ENCODE data around the gene GSTT2B. TPM values are rescaled to one million over a fixed set of nuclear protein-coding genes. Genes with fewer than 3 reads are reported as not detected.
A peak's percentile ranks its signal among the peaks of the same experiment; 100 is the strongest.
"Not testable (repeated sequence)": the region's sequence is repeated elsewhere in the genome, so short reads cannot be mapped to it uniquely, and the experiment has no call there.

Gene GSTT2B
- total RNA-seq, 1 donor from 2014 or later: 4.9 TPM

DNA sequence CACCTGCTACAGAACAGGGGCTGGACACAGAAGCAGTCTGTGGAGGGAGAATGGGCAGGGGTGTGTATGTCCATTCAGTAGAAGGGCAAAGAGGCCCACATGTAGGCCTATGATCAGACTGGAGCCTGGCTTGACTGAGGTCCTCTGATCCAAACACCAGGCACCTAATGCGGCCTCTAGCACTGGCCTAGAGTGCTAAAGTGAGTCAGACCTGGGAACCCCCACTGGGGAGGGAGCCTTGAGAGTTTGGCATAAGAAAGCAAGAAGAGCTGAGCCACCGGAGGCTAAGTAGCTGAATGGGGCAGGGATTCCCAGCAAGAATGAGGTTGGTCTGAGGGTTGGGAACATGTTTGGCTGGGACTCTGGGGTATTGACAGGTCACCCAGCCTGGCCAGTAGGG is 9.6 kb downstream of the GSTT2B start:
- H3K36me3 ChIP-seq; H3K4me3 ChIP-seq; intact Hi-C loops (cut with micrococcal nuclease); H3K4me1 ChIP-seq; DNase-seq; H3K27me3 ChIP-seq (ENCODE audit: low read depth); H3K9me3 ChIP-seq (replicated peaks); H3K27ac ChIP-seq (replicated peaks): not testable (repeated sequence)

DNA sequence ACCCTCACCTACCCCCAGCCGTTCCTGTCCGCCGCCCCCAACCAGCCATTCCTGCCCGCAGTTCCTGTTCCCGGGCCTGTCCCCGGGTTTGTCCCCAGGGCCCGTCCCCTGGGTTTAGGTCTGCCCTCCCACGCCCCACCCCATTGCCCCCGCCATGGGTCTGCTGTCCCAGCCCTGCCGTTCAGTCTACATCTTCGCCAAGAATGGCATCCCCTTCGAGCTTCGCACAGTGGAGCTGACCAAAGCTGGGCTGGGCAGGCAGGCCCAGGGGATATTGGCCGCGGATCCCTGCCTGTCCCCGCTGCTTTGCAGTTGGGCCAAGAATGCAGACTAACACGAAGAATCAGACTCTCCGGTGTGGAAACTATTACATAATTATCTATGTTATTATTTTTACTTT is 11.2 kb downstream of the GSTT2B start:
- H3K4me3 ChIP-seq; H3K36me3 ChIP-seq; H3K4me1 ChIP-seq; DNase-seq; H3K27me3 ChIP-seq (ENCODE audit: low read depth); H3K27ac ChIP-seq (replicated peaks); intact Hi-C loops (cut with micrococcal nuclease); H3K9me3 ChIP-seq (replicated peaks): not testable (repeated sequence)

DNA sequence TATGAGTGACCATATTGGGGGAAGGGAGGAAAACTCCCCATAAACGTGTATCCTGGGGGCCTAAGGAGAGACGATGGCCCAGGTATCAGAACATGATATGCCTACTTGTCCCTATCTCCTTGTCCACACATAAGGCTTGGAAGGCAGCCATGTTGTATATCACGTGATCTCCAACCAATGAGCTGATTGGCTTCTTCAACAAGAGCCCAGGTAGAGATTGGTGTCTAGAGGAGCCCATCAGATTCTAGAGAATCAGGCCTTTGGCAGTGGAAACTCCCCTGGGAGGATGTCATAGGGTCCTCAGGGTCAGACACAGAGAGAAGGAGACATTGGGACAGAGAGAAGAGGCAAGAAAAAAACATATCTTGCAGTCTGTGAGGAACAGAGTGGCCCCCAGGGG is 13.6 kb downstream of the GSTT2B start:
- H3K27ac ChIP-seq (replicated peaks); H3K36me3 ChIP-seq; intact Hi-C loops (cut with micrococcal nuclease); H3K9me3 ChIP-seq (replicated peaks); DNase-seq; H3K27me3 ChIP-seq (ENCODE audit: low read depth); H3K4me3 ChIP-seq; H3K4me1 ChIP-seq: not testable (repeated sequence)

DNA sequence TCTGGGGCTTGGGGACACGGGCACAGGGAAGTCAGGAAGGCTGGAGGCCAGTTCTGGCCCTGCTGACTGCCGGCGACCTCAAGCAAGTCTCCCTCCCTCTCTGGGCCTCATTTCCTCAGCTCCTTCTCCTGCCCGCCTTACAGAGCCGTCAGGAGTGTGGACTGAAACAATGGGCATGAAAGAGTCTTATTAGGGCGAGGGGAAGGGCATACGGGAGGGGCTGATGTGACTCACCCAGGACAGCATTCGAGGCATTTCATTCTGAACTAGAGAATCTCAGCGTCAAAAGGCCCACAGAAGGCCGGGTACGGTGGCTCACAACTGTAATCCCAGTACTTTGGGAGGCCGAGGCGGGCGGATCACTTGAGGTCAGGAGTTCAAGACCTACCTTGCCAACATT is 20.8 kb downstream of the GSTT2B start:
- H3K36me3 ChIP-seq; H3K9me3 ChIP-seq (replicated peaks); DNase-seq; H3K4me1 ChIP-seq; H3K27ac ChIP-seq (replicated peaks); H3K27me3 ChIP-seq (ENCODE audit: low read depth); H3K4me3 ChIP-seq; intact Hi-C loops (cut with micrococcal nuclease): not testable (repeated sequence)

DNA sequence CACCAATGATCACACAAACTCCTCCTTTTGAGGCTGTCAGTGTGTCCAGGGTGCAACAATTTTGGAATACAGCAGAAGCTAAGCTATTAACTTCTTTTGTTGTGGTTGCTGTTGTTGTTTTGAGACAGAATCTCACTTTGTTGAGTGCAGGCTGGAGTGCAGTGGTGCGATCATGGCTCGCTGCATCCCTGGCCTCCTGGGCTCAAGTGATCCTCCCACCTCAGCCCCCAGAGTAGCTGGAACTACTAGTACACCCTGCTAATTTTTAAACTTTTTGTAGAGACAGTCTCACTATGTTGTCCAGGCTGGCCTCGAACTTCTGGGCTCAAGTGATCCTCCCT is 22.0 kb downstream of the GSTT2B start:
- Histone ChIP-seq H3K36me3 (no peaks in the 10 kb centered on the region), H3K27ac (replicated peaks) (peak overlapping the region; percentile 7), H3K4me1 (no peaks in the 10 kb centered on the region), H3K9me3 (replicated peaks) (no peaks in the 10 kb centered on the region), H3K27me3 (ENCODE audit: low read depth) (no peaks in the 10 kb centered on the region), H3K4me3 (no peak overlapping the region)
- DNase-seq: no peak
- TF ChIP-seq, protein P1, sequence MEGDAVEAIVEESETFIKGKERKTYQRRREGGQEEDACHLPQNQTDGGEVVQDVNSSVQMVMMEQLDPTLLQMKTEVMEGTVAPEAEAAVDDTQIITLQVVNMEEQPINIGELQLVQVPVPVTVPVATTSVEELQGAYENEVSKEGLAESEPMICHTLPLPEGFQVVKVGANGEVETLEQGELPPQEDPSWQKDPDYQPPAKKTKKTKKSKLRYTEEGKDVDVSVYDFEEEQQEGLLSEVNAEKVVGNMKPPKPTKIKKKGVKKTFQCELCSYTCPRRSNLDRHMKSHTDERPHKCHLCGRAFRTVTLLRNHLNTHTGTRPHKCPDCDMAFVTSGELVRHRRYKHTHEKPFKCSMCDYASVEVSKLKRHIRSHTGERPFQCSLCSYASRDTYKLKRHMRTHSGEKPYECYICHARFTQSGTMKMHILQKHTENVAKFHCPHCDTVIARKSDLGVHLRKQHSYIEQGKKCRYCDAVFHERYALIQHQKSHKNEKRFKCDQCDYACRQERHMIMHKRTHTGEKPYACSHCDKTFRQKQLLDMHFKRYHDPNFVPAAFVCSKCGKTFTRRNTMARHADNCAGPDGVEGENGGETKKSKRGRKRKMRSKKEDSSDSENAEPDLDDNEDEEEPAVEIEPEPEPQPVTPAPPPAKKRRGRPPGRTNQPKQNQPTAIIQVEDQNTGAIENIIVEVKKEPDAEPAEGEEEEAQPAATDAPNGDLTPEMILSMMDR (IDR thresholded peaks at IDR 0.05; ENCODE audit: borderline replicate concordance): no peak
- intact Hi-C loops (cut with micrococcal nuclease): no loop called here

DNA sequence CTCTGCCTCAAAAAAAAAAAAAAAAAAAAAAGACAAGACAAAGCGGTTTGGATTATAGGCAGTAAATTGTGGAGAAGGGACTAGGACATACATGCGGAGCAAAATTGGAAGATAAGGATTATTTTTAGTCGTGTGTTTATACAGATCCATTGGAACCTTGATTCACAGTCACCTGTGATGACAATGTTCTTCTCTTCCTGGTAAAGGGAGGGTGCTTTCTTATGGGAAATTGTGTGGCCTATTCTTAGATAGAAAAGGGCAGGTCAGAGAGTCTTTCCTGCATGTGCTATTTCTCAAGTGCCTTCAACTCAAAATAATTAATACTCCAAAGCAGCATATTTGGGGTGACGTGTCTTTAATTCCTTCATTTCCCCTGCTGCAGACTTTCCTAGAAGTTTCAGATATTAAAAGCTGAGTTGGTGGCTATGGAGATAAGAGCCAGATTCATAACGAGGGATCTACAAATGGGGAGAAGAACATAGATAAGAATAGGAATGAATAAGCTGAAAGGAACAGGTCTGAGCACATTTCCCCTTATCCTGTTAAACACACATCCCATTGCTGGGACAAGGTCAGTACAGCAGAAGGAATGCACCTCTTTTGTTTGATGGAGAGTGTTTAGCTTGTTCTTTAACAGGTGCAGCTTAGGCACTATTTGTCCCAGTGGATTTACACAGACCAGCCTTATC is 22.5 kb downstream of the GSTT2B start:
- H3K4me3 ChIP-seq: no peak overlapping the region
- H3K36me3 ChIP-seq: no peaks in the 10 kb centered on the region
- H3K27ac ChIP-seq (replicated peaks): peak overlapping the region; percentile 7
- TF ChIP-seq, protein P1 (IDR thresholded peaks at IDR 0.05; ENCODE audit: borderline replicate concordance): no peak
- H3K27me3 ChIP-seq (ENCODE audit: low read depth): no peaks in the 10 kb centered on the region
- H3K4me1 ChIP-seq: no peaks in the 10 kb centered on the region
- no peaks in the 10 kb centered on the region for H3K9me3 ChIP-seq (replicated peaks)
- intact Hi-C loops (cut with micrococcal nuclease): no loop called here
- DNase-seq: no peak

DNA sequence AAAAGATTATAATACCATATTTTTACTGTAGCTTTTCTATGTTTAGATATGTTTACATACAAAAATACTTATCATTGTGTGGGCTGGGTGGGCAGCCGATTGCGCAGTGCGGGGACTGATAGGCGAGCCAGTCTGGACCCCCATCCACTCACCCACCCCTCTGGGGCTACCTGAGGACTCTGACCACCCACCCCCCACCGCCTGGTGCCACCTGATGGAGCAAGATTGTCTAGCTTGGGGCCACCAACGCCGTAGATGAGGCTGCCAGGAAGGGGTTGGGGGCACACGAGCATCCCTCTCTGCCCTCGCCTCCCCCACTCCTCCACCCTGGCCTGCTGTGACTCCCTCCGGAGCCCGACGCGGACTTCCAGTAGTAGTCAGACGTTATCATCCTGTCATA is 34.4 kb downstream of the GSTT2B start:
- no peak for DNase-seq
- Histone ChIP-seq H3K27ac (replicated peaks) (no peak overlapping the region), H3K4me1 (no peaks in the 10 kb centered on the region), H3K4me3 (no peak overlapping the region), H3K27me3 (ENCODE audit: low read depth) (no peaks in the 10 kb centered on the region), H3K36me3 (peaks cover 24% of the 10 kb centered on the region), H3K9me3 (replicated peaks) (peaks cover 25% of the 10 kb centered on the region)
- intact Hi-C loops (cut with micrococcal nuclease): loop anchor here (5.0 kb wide), 1 partner anchor 41 kb away; the partner anchor contains the start of gene DDTL
- TF ChIP-seq, protein P1 (IDR thresholded peaks at IDR 0.05; ENCODE audit: borderline replicate concordance): no peak

Measured in left ventricle myocardium inferior (tissue), 1 donor.